NB4 (cell line): ENCODE measurements around the gene DIDO1.

Experiments used
- MYC ChIP-seq: IDR thresholded peaks from 2 replicates; pipeline ENCODE4 v1.6.1; 2011; ENCODE audit warnings: low read depth, low read length
- POLR2A ChIP-seq: IDR thresholded peaks from 2 replicates; pipeline ENCODE4 v1.6.1; 2011; ENCODE audit warnings: mild to moderate bottlenecking; ENCODE audit not compliant: insufficient read length; ENCODE audit errors: extremely low read depth

GRCh38 chr20:62951143-62951895 lies 25.0 kb upstream of the DIDO1 start:
- TF ChIP-seq POLR2A = no peak
- TF ChIP-seq MYC = no peak
